HCT116 (cell line): ENCODE measurements around the gene MRPS18C. TPM values are rescaled to one million over a fixed set of nuclear protein-coding genes. Genes with fewer than 3 reads are reported as not detected.

ENCODE experiments used
- ATAC-seq: fragments of 200-7000 bp; cut with Tn5 transposase; 2 replicates; pipeline ENCODE4 v1.9.1; 2020; ENCODE audit warnings: mild to moderate bottlenecking, moderate library complexity
- BruUV-seq: library from RNA; stranded (reverse); fragments of 400-500 nt; replicated peaks from 2 replicates; lab custom pipeline; 2021; lab: Mats Ljungman, UMichigan
- CTCF ChIA-PET: fragments of 300-600 bp; sonication (Branson Sonifier 250); formaldehyde crosslinking; loops from one replicate; lab custom pipeline; 2021; ENCODE audit warnings: antibody characterized with exemption; lab: Charles Lee
- POLR2A ChIA-PET: fragments of 300-600, 350-600 bp; sonication (Branson Sonifier 250); formaldehyde crosslinking; loops from one replicate; lab custom pipeline; 2021; ENCODE audit warnings: antibody characterized with exemption; lab: Charles Lee
- RAD21 ChIA-PET, 2 experiments: fragments of 300-600 bp; sonication (Branson Sonifier 250); formaldehyde crosslinking; loops; one replicate each; lab custom pipeline; 2023; ENCODE audit warnings: low total read pairs in 2 of 2; ENCODE audit not compliant: uncharacterized antibody in 2 of 2, unreplicated experiment in 2 of 2, low non-redundant PET in 1 of 2; lab: Charles Lee
- DNase-seq: peaks from one replicate; pipeline ENCODE4 v3.0.0-alpha.2; 2010; ENCODE audit warnings: low read depth, low spot score
- H2AFZ ChIP-seq: fragments of 200-600 bp; shearing (Covaris generic), sonication (generic); 2 replicates; pipeline ENCODE4 v1.6.1; 2017; ENCODE audit warnings: low read depth, mixed run types, mixed read lengths, antibody characterized with exemption, low read length; ENCODE audit not compliant: poor library complexity, severe bottlenecking
- H3K27ac ChIP-seq: 2 replicates; pipeline ENCODE4 v1.5.1; 2012; ENCODE audit warnings: low read depth, low read length
- H3K27me3 ChIP-seq: fragments of 200-600 bp; sonication (generic); 2 replicates; pipeline ENCODE4 v1.6.1; 2016; ENCODE audit warnings: mixed run types, low read length, mixed read lengths; ENCODE audit not compliant: insufficient read depth
- H3K36me3 ChIP-seq, 2 experiments: fragments of 200-500 bp in 1 of 2; fragments of 200-600 bp in 1 of 2; sonication (Bioruptor generic) in 1 of 2; sonication (generic) in 1 of 2; 2 replicates each; pipeline versions ENCODE4 v1.5.1 to v1.6.1; 2014 to 2016; ENCODE audit warnings: low read length in 2 of 2, inconsistent platforms in 1 of 2, mixed read lengths in 1 of 2, mixed run types in 1 of 2; ENCODE audit not compliant: insufficient read depth in 2 of 2, control insufficient read depth in 1 of 2
- H3K4me1 ChIP-seq, 2 experiments: fragments of 200-600 bp in 1 of 2; sonication (generic) in 1 of 2; 2 replicates each; pipeline versions ENCODE4 v1.5.1 to v1.6.1; 2012 to 2017; ENCODE audit warnings: low read length in 2 of 2, inconsistent platforms in 1 of 2, mild to moderate bottlenecking in 1 of 2, mixed read lengths in 1 of 2, mixed run types in 1 of 2, moderate library complexity in 1 of 2; ENCODE audit not compliant: insufficient read depth in 2 of 2, control insufficient read depth in 1 of 2
- H3K4me2 ChIP-seq: fragments of 200-600 bp; sonication (generic); 2 replicates; pipeline ENCODE4 v1.6.1; 2017; ENCODE audit warnings: mixed run types, low read length, mixed read lengths
- H3K4me3 ChIP-seq, 2 experiments: fragments of 200-600 bp in 1 of 2; sonication (generic) in 1 of 2; replicated peaks in 1 of 2; 2 replicates each; pipeline ENCODE4 v1.5.1; 2011 to 2016; ENCODE audit warnings: low read length in 2 of 2, control low read depth in 1 of 2, low read depth in 1 of 2, mild to moderate bottlenecking in 1 of 2, mixed read lengths in 1 of 2, mixed run types in 1 of 2
- H3K79me2 ChIP-seq: fragments of 200-600 bp; sonication (generic); 2 replicates; pipeline ENCODE4 v1.6.1; 2017; ENCODE audit warnings: mild to moderate bottlenecking, mixed run types, low read length, moderate library complexity, mixed read lengths; ENCODE audit not compliant: insufficient read depth
- H3K9ac ChIP-seq: fragments of 200-600 bp; sonication (generic); 2 replicates; pipeline ENCODE4 v1.6.1; 2016; ENCODE audit warnings: low read length, mixed read lengths
- H3K9me2 ChIP-seq: fragments of 200-600 bp; sonication (generic), shearing (Covaris generic); 2 replicates; pipeline ENCODE4 v1.6.1; 2017; ENCODE audit warnings: mixed run types, mild to moderate bottlenecking, moderate library complexity; ENCODE audit not compliant: insufficient read depth
- H3K9me3 ChIP-seq, 2 experiments: fragments of 200-500 bp in 1 of 2; fragments of 200-600 bp in 1 of 2; sonication (Bioruptor generic) in 1 of 2; sonication (generic) in 1 of 2; 2 replicates each; pipeline ENCODE4 v1.6.1; 2014 to 2017; ENCODE audit warnings: low read length in 2 of 2, mixed read lengths in 2 of 2, inconsistent platforms in 1 of 2, low read depth in 1 of 2, mild to moderate bottlenecking in 1 of 2, mixed run types in 1 of 2, moderate library complexity in 1 of 2; ENCODE audit not compliant: control insufficient read depth in 1 of 2, insufficient read depth in 1 of 2
- H4K20me1 ChIP-seq: fragments of 200-600 bp; sonication (generic), shearing (Covaris generic); 2 replicates; pipeline ENCODE4 v1.6.1; 2017; ENCODE audit warnings: mixed run types, mild to moderate bottlenecking, moderate library complexity; ENCODE audit not compliant: insufficient read depth
- CBX3 ChIP-seq: IDR thresholded peaks from 2 replicates; pipeline ENCODE4 v1.6.1; 2012; ENCODE audit warnings: low read depth
- CEBPB ChIP-seq: IDR thresholded peaks from 2 replicates; pipeline ENCODE4 v1.6.1; 2012; ENCODE audit warnings: low read depth
- EGR1 ChIP-seq: IDR thresholded peaks from 2 replicates; pipeline ENCODE4 v1.6.1; 2012; ENCODE audit warnings: low read depth
- ELF1 ChIP-seq: IDR thresholded peaks from 2 replicates; pipeline ENCODE4 v1.6.1; 2012; ENCODE audit warnings: low read depth, borderline replicate concordance
- EZH2phosphoT487 ChIP-seq: fragments of 200-600 bp; IDR thresholded peaks from 2 replicates; pipeline ENCODE4 v1.6.1; 2018; ENCODE audit warnings: antibody characterized with exemption, borderline replicate concordance
- FOSL1 ChIP-seq: IDR thresholded peaks from 2 replicates; pipeline ENCODE4 v1.6.1; 2012; ENCODE audit warnings: low read depth
- JUND ChIP-seq: IDR thresholded peaks from 2 replicates; pipeline ENCODE4 v1.6.1; 2012
- POLR2A ChIP-seq: IDR thresholded peaks from 2 replicates; pipeline ENCODE4 v1.7.0; 2011; ENCODE audit warnings: borderline replicate concordance; ENCODE audit not compliant: insufficient read depth, insufficient read length; ENCODE audit errors: extremely low read depth
- POLR2AphosphoS5 ChIP-seq: IDR thresholded peaks from 2 replicates; pipeline ENCODE4 v1.6.1; 2011; ENCODE audit warnings: mild to moderate bottlenecking, low read depth, low read length, moderate library complexity
- RAD21 ChIP-seq: IDR thresholded peaks from 2 replicates; pipeline ENCODE4 v1.6.1; 2012; ENCODE audit warnings: low read depth, mild to moderate bottlenecking
- SIN3A ChIP-seq: IDR thresholded peaks from 2 replicates; pipeline ENCODE4 v1.6.1; 2012; ENCODE audit warnings: low read depth
- SP1 ChIP-seq: IDR thresholded peaks from 2 replicates; pipeline ENCODE4 v1.6.1; 2012; ENCODE audit warnings: low read depth
- SRF ChIP-seq: IDR thresholded peaks from 2 replicates; pipeline ENCODE4 v1.6.1; 2012; ENCODE audit warnings: low read depth
- TCF7L2 ChIP-seq: IDR thresholded peaks from 2 replicates; pipeline ENCODE4 v1.7.0; 2011; ENCODE audit warnings: borderline replicate concordance, inconsistent platforms; ENCODE audit not compliant: insufficient read depth, insufficient read length; ENCODE audit errors: extremely low read depth
- YY1 ChIP-seq: IDR thresholded peaks from 2 replicates; pipeline ENCODE4 v1.6.1; 2011; ENCODE audit warnings: low read length, low read depth, moderate library complexity, mild to moderate bottlenecking; ENCODE audit not compliant: insufficient replicate concordance; ENCODE audit errors: extremely low read depth
- ZNF274 ChIP-seq: fragments of 200-500 bp; sonication (Bioruptor generic); IDR thresholded peaks from 2 replicates; pipeline ENCODE4 v1.6.1; 2014; ENCODE audit warnings: mild to moderate bottlenecking, low read depth, low read length, inconsistent platforms
- intact Hi-C: fragments of 100-400 bp; cut with micrococcal nuclease; formaldehyde crosslinking; loops from 2 replicates; pipeline ENCODE4 v1.10.0; 2022
- total RNA-seq: library from RNA; stranded (reverse); gene quantifications from one replicate; pipeline ENCODE4 v1.2.1, GENCODE V29; 2021; ENCODE audit not compliant: unreplicated experiment
- TF ChIP-seq, protein P1 (sequence below): IDR thresholded peaks from 2 replicates; pipeline ENCODE4 v1.6.1; 2011; ENCODE audit warnings: mild to moderate bottlenecking, low read length, moderate library complexity; ENCODE audit not compliant: insufficient replicate concordance; ENCODE audit errors: extremely low read depth
- TF ChIP-seq, protein P2 (sequence below), 3 experiments: fragments of 200-600 bp in 1 of 3; sonication (generic) in 1 of 3; IDR thresholded peaks in 2 of 3; conservative IDR thresholded peaks in 1 of 3; 2 replicates each; pipeline ENCODE4 v1.5.1; 2012 to 2017; ENCODE audit warnings: low read depth in 2 of 3, low read length in 2 of 3, antibody characterized with exemption in 1 of 3, borderline replicate concordance in 1 of 3, control low read depth in 1 of 3, mild to moderate bottlenecking in 1 of 3, mixed read lengths in 1 of 3, mixed run types in 1 of 3, moderate library complexity in 1 of 3; ENCODE audit not compliant: insufficient read depth in 1 of 3
- TF ChIP-seq, protein P3 (sequence below): IDR thresholded peaks from 2 replicates; pipeline ENCODE4 v1.6.1; 2012
- TF ChIP-seq, protein P4 (sequence below): IDR thresholded peaks from 2 replicates; pipeline ENCODE4 v1.6.1; 2012; ENCODE audit warnings: low read depth

MRPS18C gene
- total RNA-seq, 1 experiment from 2014 or later, result 59.1 TPM

DNA sequence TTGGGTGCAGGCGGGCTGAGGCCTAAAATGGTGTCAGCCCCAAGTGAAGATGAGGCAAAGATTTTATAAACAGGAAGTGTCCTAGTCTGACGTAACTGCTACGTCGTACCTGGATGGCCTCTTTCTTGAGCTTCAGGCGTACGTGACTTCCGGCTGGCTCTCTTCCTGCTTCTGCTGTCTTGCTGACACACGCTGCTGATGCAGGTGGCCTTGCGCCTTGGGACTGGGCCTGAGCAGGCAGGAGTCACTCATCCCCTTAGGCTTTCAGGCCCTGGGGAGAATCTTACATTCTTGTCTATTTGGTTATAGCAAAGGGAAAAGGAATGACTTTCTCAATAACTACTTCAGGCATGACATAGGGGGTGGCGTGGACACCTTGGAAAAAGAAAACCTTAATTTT lies 49.1 kb downstream of the MRPS18C start:
- H3K4me3 ChIP-seq, result no peak overlapping the region
- no peaks in the 10 kb centered on the region for H4K20me1 ChIP-seq
- CTCF ChIA-PET, result no interaction called here
- intact Hi-C loops, result loop anchor here (10.0 kb wide), 1 partner anchor 1000 kb away; no protein-coding TSS in a partner anchor
- TF ChIP-seq EGR1 (no peak), ZNF274 (no peak), RAD21 (no peak), ELF1 (no peak), CBX3 (no peak), YY1 (no peak), SRF (no peak), CEBPB (no peak), POLR2AphosphoS5 (no peak), SIN3A (no peak), EZH2phosphoT487 (no peak), SP1 (no peak), FOSL1 (no peak), TCF7L2 (no peak), POLR2A (no peak), JUND (no peak)
- TF ChIP-seq, protein P1, sequence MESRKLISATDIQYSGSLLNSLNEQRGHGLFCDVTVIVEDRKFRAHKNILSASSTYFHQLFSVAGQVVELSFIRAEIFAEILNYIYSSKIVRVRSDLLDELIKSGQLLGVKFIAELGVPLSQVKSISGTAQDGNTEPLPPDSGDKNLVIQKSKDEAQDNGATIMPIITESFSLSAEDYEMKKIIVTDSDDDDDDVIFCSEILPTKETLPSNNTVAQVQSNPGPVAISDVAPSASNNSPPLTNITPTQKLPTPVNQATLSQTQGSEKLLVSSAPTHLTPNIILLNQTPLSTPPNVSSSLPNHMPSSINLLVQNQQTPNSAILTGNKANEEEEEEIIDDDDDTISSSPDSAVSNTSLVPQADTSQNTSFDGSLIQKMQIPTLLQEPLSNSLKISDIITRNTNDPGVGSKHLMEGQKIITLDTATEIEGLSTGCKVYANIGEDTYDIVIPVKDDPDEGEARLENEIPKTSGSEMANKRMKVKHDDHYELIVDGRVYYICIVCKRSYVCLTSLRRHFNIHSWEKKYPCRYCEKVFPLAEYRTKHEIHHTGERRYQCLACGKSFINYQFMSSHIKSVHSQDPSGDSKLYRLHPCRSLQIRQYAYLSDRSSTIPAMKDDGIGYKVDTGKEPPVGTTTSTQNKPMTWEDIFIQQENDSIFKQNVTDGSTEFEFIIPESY, result no peak
- TF ChIP-seq, protein P2, sequence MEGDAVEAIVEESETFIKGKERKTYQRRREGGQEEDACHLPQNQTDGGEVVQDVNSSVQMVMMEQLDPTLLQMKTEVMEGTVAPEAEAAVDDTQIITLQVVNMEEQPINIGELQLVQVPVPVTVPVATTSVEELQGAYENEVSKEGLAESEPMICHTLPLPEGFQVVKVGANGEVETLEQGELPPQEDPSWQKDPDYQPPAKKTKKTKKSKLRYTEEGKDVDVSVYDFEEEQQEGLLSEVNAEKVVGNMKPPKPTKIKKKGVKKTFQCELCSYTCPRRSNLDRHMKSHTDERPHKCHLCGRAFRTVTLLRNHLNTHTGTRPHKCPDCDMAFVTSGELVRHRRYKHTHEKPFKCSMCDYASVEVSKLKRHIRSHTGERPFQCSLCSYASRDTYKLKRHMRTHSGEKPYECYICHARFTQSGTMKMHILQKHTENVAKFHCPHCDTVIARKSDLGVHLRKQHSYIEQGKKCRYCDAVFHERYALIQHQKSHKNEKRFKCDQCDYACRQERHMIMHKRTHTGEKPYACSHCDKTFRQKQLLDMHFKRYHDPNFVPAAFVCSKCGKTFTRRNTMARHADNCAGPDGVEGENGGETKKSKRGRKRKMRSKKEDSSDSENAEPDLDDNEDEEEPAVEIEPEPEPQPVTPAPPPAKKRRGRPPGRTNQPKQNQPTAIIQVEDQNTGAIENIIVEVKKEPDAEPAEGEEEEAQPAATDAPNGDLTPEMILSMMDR (IDR thresholded peaks at IDR 0.05 in 2 of 3, conservative IDR thresholded peaks at IDR 0.05 in 1 of 3; ENCODE audit: borderline replicate concordance in 1 of 3, insufficient read depth in 1 of 3, low read depth in 2 of 3, low read length in 2 of 3), result no peak
- TF ChIP-seq, protein P3, sequence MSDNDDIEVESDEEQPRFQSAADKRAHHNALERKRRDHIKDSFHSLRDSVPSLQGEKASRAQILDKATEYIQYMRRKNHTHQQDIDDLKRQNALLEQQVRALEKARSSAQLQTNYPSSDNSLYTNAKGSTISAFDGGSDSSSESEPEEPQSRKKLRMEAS, result no peak
- TF ChIP-seq, protein P4, sequence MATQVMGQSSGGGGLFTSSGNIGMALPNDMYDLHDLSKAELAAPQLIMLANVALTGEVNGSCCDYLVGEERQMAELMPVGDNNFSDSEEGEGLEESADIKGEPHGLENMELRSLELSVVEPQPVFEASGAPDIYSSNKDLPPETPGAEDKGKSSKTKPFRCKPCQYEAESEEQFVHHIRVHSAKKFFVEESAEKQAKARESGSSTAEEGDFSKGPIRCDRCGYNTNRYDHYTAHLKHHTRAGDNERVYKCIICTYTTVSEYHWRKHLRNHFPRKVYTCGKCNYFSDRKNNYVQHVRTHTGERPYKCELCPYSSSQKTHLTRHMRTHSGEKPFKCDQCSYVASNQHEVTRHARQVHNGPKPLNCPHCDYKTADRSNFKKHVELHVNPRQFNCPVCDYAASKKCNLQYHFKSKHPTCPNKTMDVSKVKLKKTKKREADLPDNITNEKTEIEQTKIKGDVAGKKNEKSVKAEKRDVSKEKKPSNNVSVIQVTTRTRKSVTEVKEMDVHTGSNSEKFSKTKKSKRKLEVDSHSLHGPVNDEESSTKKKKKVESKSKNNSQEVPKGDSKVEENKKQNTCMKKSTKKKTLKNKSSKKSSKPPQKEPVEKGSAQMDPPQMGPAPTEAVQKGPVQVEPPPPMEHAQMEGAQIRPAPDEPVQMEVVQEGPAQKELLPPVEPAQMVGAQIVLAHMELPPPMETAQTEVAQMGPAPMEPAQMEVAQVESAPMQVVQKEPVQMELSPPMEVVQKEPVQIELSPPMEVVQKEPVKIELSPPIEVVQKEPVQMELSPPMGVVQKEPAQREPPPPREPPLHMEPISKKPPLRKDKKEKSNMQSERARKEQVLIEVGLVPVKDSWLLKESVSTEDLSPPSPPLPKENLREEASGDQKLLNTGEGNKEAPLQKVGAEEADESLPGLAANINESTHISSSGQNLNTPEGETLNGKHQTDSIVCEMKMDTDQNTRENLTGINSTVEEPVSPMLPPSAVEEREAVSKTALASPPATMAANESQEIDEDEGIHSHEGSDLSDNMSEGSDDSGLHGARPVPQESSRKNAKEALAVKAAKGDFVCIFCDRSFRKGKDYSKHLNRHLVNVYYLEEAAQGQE, result no peak
- POLR2A ChIA-PET, result no interaction called here
- ATAC-seq (no peak), DNase-seq (no peak)
- no peaks in the 10 kb centered on the region for H3K9me3 ChIP-seq
- BruUV-seq, result no TSS peak
- no peaks in the 10 kb centered on the region for H3K27me3 ChIP-seq
- H3K9me2 ChIP-seq, result no peaks in the 10 kb centered on the region
- no peak overlapping the region for H3K27ac ChIP-seq
- no peaks in the 10 kb centered on the region for H3K79me2 ChIP-seq
- RAD21 ChIA-PET, result no interaction called here
- no peaks in the 10 kb centered on the region for H3K36me3 ChIP-seq
- H3K4me1 ChIP-seq, result 0 out of 4 replicates have a peak, but pooled peaks cover 0 to 2% of the 10 kb centered on the region in 2 experiments
- H3K4me2 ChIP-seq, result no peak overlapping the region
- H2AFZ ChIP-seq, result no peak overlapping the region
- H3K9ac ChIP-seq, result no peak overlapping the region
